Ascending aorta (tissue), 2 donors: ENCODE results near the gene ATP6AP2. TPM values are rescaled to one million over a fixed set of nuclear protein-coding genes. Genes with fewer than 3 reads are reported as not detected.

Experiments used
- DNase-seq, 2 donors: peaks; one replicate each; pipeline ENCODE4 v3.0.0-alpha.2; 2019; ENCODE audit warnings: low spot score in 2 of 2
- H3K27ac ChIP-seq, 2 donors: fragments of 200-600 bp; sonication (generic); one replicate each; pipeline ENCODE4 v1.5.1; 2016 to 2017; ENCODE audit warnings: mild to moderate bottlenecking in 1 of 2
- H3K27me3 ChIP-seq: fragments of 200-600 bp; sonication (generic); one replicate; pipeline ENCODE4 v1.5.1; 2017
- H3K36me3 ChIP-seq, 2 donors: fragments of 200-600 bp; sonication (generic); one replicate each; pipeline ENCODE4 v1.5.1; 2016
- H3K4me1 ChIP-seq, 2 donors: fragments of 200-600 bp; sonication (generic); one replicate each; pipeline ENCODE4 v1.5.1; 2016 to 2017; ENCODE audit warnings: mild to moderate bottlenecking in 1 of 2
- H3K4me3 ChIP-seq, 2 donors: fragments of 200-600 bp; sonication (generic); one replicate each; pipeline ENCODE4 v1.5.1; 2016 to 2017; ENCODE audit warnings: mild to moderate bottlenecking in 1 of 2
- H3K9me3 ChIP-seq, 2 donors: fragments of 200-600 bp; sonication (generic); one replicate each; pipeline ENCODE4 v1.5.1; 2016
- intact Hi-C: fragments of 100-400 bp; cut with DNase I; formaldehyde crosslinking; loops from one replicate; pipeline ENCODE4 v1.15.1; 2023
- total RNA-seq: library from RNA; depleted of rRNA; stranded (reverse); fragments of >200 nt; gene quantifications from one replicate; pipeline ENCODE4 v1.1.0, GENCODE V29; 2016
- TF ChIP-seq, protein P1 (sequence below), 3 experiments: fragments of 200-600 bp in 2 of 3; fragments of 450-650 bp in 1 of 3; sonication (generic) in 2 of 3; IDR thresholded peaks; one replicate each; pipeline ENCODE4 v1.5.1; 2016 to 2019; ENCODE audit warnings: antibody characterized with exemption in 3 of 3, mild to moderate bottlenecking in 1 of 3, moderate library complexity in 1 of 3

The ATP6AP2 gene
- total RNA-seq, 1 donor from 2014 or later: 61.9 TPM

DNA sequence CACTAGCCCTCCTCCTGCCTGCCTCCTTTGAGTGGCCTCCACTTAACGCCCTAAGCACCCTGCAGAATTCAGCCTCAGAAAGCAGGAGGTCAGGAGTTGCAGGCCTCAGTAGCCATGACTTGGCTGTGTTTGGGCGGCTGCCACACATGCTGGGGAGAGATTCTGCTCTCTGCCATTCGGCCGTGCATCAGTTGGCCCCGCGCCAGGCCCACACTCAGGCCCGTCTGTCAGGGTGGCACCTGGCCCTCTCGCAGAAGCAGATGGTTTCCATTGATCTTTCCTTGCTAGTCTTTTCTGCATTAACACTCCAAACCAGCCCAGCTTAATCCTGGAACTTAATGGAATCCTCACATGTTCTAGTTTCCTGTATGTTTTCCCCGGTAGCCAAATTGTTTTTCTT is 30.7 kb upstream of the ATP6AP2 start:
- Histone ChIP-seq H3K4me3 (no peak overlapping the region), H3K27me3 (no peaks in the 10 kb centered on the region), H3K9me3 (no peaks in the 10 kb centered on the region), H3K4me1 (no peaks in the 10 kb centered on the region), H3K27ac (no peak overlapping the region), H3K36me3 (no peaks in the 10 kb centered on the region)
- intact Hi-C loops: no loop called here
- TF ChIP-seq, protein P1, sequence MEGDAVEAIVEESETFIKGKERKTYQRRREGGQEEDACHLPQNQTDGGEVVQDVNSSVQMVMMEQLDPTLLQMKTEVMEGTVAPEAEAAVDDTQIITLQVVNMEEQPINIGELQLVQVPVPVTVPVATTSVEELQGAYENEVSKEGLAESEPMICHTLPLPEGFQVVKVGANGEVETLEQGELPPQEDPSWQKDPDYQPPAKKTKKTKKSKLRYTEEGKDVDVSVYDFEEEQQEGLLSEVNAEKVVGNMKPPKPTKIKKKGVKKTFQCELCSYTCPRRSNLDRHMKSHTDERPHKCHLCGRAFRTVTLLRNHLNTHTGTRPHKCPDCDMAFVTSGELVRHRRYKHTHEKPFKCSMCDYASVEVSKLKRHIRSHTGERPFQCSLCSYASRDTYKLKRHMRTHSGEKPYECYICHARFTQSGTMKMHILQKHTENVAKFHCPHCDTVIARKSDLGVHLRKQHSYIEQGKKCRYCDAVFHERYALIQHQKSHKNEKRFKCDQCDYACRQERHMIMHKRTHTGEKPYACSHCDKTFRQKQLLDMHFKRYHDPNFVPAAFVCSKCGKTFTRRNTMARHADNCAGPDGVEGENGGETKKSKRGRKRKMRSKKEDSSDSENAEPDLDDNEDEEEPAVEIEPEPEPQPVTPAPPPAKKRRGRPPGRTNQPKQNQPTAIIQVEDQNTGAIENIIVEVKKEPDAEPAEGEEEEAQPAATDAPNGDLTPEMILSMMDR (IDR thresholded peaks at IDR 0.05): no peak
- no peak for DNase-seq

DNA sequence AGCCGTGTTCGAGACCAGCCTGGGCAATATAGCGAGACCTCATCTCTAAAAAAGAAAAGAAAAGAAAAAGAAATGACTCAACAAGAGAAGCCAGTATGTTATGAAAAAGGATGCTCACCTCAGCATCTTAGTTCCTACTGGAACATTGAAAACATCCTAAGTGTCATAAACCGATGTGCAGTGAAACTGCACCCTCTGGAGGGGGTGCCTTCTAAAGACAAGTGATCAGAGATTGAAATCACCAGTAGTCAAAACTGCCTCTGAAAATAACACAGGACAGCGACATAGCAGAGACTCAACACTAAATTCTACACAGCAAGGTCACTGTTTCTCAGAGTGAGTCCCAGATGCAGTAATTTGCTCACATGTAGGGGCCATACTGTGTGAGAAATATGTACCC is 28.0 kb upstream of the ATP6AP2 start:
- Histone ChIP-seq H3K36me3 (no peaks in the 10 kb centered on the region), H3K9me3 (no peaks in the 10 kb centered on the region), H3K27ac (no peak overlapping the region), H3K4me1 (no peaks in the 10 kb centered on the region), H3K4me3 (no peak overlapping the region), H3K27me3 (no peaks in the 10 kb centered on the region)
- intact Hi-C loops: no loop called here
- TF ChIP-seq, protein P1 (IDR thresholded peaks at IDR 0.05): no peak
- no peak for DNase-seq

DNA sequence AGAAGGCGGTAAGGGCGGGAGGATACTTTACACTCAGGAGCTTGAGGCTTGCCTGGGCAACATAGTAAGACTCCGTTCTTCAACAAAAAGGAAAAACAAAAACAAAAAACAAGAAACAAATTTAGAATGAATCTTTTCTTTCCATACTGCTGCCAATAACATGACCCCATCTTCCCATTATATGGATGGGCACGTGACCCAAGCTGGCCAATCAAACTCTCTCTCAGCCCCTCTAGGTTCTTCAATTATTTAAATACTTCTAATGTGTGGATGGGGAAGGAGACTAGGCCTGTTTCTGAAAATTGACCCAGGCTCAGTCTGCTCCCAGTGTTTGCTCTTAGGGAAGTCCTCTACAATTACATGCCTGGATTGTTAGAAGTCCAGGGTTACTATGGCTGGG is 22.2 kb upstream of the ATP6AP2 start:
- DNase-seq: no peak

DNA sequence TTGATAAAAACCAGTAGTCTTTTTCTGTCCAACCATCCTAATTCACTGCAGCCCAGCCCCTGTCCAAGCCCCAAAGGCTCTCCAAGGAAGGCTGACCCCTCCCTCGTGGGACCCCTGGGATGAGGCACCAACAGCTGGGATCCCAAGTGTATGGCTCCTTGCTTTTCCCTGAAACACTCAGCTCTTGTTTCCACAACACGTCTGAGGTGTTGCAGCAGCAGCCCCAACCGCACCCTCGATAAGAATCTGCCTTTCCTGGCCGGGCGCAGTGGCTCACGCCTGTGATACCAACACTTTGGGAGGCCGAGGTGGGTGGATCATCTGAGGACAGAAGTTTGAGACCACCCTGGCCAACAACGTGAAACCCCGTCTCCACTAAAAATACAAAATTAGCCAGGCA is 17.0 kb upstream of the ATP6AP2 start:
- Histone ChIP-seq H3K27me3 (peaks cover 5% of the 10 kb centered on the region), H3K27ac (no peak overlapping the region), H3K9me3 (no peaks in the 10 kb centered on the region), H3K4me1 (no peaks in the 10 kb centered on the region), H3K36me3 (no peaks in the 10 kb centered on the region), H3K4me3 (no peak overlapping the region)
- intact Hi-C loops: no loop called here
- TF ChIP-seq, protein P1 (IDR thresholded peaks at IDR 0.05): no peak
- no peak for DNase-seq

More for the DNA sequence above, 22.2 kb upstream of the ATP6AP2 start:
- peaks cover 5% of the 10 kb centered on the region for H3K27me3 ChIP-seq
- no peak overlapping the region for H3K27ac ChIP-seq
- TF ChIP-seq, protein P1 (IDR thresholded peaks at IDR 0.05): no peak
- no peak overlapping the region for H3K4me3 ChIP-seq
- no peaks in the 10 kb centered on the region for H3K4me1 ChIP-seq
- H3K36me3 ChIP-seq: no peaks in the 10 kb centered on the region
- intact Hi-C loops: no loop called here
- H3K9me3 ChIP-seq: no peaks in the 10 kb centered on the region

DNA sequence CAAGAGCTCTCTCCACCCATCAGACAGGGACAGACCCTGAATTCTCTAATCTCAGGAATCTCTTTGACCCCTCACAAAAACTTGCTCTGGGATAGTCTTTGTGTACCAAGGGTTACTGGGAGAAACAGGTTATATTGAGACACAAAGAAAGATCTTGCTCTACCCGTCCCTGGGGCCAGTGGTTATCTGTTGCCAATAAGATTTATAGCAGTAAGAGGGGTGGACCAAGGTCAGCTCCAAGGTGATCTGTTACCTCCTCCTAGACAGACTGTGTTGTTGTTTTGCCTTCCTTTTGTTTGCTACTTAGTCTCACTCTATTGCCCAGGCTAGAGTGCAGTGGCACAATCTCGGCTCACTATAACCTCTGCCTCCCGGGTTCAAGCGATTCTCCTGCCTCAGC is 16.3 kb upstream of the ATP6AP2 start:
- Histone ChIP-seq H3K27me3 (peaks cover 5% of the 10 kb centered on the region), H3K4me1 (no peaks in the 10 kb centered on the region), H3K4me3 (no peak overlapping the region), H3K9me3 (no peaks in the 10 kb centered on the region), H3K36me3 (no peaks in the 10 kb centered on the region), H3K27ac (no peak overlapping the region)
- DNase-seq: no peak
- intact Hi-C loops: no loop called here
- TF ChIP-seq, protein P1 (IDR thresholded peaks at IDR 0.05): no peak
